ENCODE measurements around the gene GPX8.

GRCh38 chr5:55113327-55113726 lies 46.6 kb upstream of the GPX8 start:
- TF ChIP-seq CTCF (IDR thresholded peaks at IDR 0.05): no peak
- no peak for TF ChIP-seq POLR2A (IDR thresholded peaks at IDR 0.05)
